ENCODE results near the gene ZNF846.
"Not testable (repeated sequence)": the region's sequence is repeated elsewhere in the genome, so short reads cannot be mapped to it uniquely, and the experiment has no call there.

Gene ZNF846

DNA sequence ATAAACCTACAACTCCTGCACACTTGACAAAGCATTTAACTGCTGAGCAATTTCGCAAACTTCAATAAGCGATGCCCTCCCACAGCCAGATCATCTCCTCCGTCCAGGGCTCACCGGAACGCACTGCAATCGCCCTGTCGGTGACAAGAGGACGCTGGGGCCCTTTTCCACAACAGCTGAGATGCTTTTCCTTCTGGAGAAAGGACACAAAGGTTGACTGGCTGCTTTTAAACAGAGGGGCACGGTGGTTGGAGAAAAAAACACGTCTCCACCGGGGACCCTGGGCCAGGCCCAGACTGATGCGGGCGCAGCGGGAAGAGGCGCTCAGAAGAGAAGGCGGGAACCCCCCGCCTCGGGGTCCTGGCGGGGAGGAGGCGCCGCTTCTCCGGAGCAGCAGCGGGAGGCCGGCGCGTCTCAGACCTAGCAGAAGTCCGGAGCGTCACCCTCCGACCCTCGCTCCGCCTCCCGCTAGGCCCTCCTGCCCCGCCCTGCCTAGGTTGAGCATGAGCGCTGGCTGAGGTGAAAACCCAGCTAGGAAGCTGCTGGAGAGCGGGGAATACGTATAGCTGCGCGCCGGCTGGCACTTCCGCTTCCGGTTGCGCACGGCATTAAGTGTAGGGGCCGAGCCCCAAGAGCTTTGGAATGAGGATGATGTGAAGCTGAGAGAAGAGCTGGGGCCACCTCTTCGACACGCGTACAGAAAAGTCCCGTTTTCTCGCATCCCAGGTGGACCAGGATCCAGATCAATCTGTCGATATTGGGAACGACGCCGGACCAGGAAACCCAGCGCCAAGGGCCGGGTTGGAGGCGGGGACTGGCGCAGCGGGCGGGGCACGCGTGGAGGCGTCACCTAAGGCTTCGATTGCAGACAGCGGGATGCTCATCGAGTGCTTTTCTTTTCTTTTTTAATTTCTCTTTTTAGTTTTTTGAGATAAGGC is at the start of gene ZNF846:
ZNF846 (minus strand) TSS at position 564 of the 938 bp plus-strand sequence. CDS start 3,788 bp downstream, outside the sequence.
- peak; percentile 89 to 91 for DNase-seq

DNA sequence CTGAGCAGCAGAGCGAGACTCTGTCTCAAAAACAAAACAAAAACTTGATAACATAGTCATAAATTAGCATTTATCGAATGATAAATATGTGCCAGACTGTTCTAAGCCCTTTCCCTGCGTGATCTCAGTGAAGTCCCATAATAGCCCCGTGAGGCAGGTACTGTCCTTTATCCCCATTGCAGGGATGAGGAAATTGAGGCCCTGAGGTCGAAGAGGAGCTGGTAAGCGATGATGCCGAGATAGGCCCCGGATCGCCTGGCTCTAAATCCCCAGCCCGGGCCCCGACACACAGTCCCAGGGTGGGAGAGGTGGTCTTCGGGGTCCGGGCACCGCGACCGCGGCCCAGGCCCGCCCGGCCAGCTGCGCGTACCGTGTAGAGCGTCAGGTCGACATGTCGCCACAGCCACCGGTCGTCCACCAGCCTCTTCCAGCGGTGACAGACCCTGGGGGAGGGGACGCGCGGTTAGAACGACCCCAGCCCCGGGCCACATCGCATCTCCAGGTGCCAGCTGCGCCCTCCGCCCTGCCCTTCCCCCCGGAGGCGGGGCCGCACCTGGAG is 49.7 kb upstream of the ZNF846 start:
- DNase-seq, result no peak

DNA sequence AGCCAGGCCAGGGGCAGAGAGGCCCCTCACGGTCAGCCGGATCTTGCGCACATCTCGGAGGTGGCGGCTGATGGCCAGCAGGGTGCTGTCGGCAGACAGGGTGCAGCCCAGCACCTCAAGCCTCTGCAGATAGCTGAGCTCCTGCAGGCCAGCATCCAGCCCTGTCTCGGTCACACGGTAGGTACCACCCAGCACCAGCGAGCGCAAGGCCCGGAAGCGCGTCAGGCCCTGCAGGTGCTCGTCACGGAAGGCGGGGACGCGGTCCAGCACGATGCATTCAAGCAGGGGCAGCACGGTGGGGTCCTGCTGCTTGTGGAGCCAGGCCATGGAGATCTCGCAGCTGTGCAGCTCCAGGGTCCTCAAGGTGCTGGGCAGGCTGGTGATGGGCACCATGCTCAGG is 42.6 kb upstream of the ZNF846 start:
- DNase-seq, result no peak

GRCh38 chr19:9808855-9809824 is 40.6 kb upstream of the ZNF846 start:
- no peak for DNase-seq

DNA sequence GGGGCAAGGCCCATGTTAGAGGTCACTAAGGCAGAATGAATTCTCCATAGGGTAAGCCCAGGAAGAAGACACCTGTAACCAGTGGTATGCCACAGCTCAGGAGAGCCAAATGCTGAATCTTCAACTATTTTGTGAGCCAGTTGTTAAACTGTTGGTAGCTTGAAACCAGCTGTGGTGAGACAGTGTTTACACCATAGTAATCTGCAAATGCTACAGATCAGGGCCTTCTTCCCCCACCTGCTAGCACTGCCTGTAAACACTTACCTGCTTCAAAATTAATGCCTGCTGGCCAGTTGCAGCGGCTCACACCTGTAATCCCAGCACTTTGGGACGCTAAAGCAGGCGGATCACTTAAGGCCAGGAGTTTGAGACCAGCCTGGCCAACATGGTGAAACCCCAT is 38.3 kb upstream of the ZNF846 start:
- no peak for DNase-seq

GRCh38 chr19:9801976-9802375 is 33.4 kb upstream of the ZNF846 start:
- DNase-seq, result no peak

GRCh38 chr19:9799162-9799561 is 30.6 kb upstream of the ZNF846 start:
- no peak for DNase-seq

DNA sequence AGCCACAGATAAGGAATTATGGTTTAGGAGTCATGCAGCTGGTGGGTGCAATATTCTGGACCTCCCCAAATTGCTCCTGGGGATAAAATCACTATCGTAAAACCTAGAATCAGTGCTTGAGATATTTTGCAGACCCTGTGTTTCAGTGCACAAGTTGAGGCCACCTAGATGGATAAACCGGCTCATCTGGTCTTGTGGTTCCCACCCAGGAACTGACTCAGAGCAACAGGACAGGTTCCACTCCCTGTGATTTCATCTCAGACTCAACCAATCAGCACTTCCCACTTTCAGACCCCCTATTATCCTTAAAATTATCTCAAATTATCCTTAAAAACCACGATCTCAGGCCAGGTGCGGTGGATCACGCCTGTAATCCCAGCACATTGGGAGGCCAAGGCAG is 29.3 kb upstream of the ZNF846 start:
- no peak for DNase-seq

DNA sequence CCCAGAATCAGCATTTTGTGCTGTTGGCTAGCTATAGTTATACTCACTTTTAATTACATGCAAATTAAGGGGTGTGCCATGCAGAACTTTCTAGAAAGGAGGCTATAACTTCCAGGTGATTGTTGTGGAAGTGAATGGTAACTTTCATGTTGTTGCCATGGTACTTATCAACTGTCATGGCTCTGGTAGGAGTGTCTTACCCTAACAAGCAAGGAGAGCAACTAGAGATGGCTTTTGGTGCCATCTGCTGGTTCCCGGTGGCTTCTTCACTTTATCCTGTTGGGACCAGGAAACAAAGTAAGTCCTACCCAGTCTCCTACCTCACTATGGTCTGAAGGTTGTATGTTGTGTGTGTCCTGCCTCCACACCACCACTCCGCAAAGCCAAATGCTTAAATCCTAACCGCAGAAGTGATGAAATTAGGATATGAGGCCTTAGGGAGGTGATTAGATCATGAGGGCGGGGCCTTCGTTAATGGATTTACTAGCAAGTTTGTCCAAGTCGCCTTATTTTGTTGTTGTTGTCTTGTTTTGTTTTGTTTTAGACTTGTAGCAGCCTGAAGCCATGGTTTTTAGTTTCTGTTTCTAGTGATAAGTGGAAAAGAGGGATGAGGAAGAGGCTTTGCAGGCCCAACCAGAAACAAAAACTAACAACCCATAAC is 27.7 kb upstream of the ZNF846 start:
- peak; percentile 83 to 85 for DNase-seq

- peak; percentile 60 to 64 for DNase-seq
Measured at GRCh38 chr19:9793071-9793591, 24.6 kb upstream of the ZNF846 start.

- peak; percentile 97 for DNase-seq
Measured at GRCh38 chr19:9792206-9793070, 23.9 kb upstream of the ZNF846 start.

- peak; percentile 99 for DNase-seq
Measured at GRCh38 chr19:9791552-9792205, 23.1 kb upstream of the ZNF846 start.

- not testable (repeated sequence) for DNase-seq
Measured at GRCh38 chr19:9791073-9791367, 22.5 kb upstream of the ZNF846 start.

GRCh38 chr19:9789579-9789978 is 21.0 kb upstream of the ZNF846 start:
- not testable (repeated sequence) for DNase-seq

DNA sequence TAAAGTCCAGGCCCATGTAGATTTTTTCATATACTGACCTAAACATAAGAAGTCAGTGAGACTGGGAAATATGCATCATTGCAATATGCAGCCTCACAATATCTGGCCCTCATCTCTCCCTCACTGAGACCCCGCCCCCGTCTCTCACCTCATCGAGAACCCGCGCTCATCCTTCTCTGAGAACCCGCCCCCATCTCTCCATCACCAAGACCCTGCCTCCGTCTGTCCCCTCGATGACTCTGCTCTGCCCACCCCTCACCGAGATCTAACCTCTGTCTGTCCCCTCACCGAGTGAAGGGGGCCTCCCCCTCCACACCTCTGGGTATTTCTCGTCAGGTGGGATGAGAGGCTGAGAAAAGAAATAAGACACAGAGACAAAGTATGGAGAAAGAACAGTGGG is 20.5 kb upstream of the ZNF846 start:
- no peak for DNase-seq

DNA sequence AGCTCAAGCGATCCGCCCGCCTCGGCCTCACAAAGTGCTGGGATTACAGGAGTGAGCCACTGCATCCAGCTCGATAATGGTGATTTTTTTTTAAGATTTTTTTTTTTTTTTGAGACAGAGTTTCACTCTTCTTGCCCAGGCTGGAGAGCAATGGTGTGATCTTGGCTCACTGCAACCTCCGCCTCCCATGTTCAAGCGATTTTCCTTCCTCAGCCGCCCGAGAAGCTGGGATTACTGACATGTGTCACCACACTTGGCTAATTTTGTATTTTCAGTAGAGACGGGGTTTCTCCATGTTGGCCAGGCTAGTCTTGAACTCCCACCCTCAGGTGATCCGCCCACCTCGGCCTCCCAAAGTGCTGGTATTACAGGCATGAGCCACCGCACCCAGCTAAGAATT is 20.1 kb upstream of the ZNF846 start:
- DNase-seq, result not testable (repeated sequence)

DNA sequence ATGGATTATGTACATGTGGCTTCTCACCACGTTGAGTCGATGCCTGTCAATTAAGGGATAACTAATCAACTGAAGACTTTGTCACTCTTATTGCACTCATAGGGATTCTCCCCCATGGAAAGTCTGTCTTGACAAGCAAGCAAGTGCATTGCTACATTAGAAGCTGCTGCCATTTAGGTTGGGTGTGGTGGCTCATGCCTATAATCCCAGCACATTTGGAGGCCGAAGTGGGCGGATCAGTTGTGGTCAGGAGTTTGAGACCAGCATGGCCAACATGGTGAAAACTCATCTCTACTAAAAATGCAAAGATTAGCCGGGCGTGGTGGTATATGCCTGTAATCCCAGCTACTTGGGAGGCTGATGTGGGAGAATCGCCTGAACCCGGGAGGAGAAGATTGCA is 18.3 kb upstream of the ZNF846 start:
- no peak for DNase-seq

DNA sequence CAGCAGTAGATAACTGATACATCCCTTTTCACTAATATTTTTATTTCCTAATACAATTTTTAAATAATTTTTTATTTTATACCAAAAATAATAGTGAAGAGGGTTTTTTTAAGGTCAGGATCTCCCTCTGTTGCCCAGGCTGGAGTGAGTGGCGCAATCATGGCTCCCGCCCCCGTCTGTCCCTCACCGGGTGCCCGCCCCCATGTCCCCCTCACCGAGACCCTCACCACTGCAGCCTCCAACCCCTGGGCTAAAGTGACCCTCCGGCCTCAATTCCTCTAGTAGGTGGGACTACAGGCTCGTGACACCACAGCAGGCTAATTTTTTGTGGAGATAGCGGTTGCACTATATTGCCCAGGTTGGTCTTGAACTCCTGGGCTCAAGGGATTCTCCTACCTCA is 17.8 kb upstream of the ZNF846 start:
- DNase-seq, result no peak

- peak; percentile 99 for DNase-seq
Measured at GRCh38 chr19:9785367-9786331, 17.1 kb upstream of the ZNF846 start.

GRCh38 chr19:9784163-9784496 is 15.6 kb upstream of the ZNF846 start:
- DNase-seq, result not testable (repeated sequence)
